Neuronal stem cell (in vitro differentiated cells): Measurements from ENCODE around the gene CACNA1C.
A peak's percentile ranks its signal among the peaks of the same experiment; 100 is the strongest.

Experiments used
- DNase-seq: peaks from one replicate; pipeline ENCODE4 v3.0.0-alpha.2; 2013; ENCODE audit warnings: low spot score
- H2AFZ ChIP-seq: one replicate; pipeline ENCODE4 v1.6.1; 2013; ENCODE audit warnings: mild to moderate bottlenecking, low read length, inconsistent platforms
- H2AK5ac ChIP-seq: 2 replicates; pipeline ENCODE4 v1.6.1; 2013; ENCODE audit warnings: low read depth, mild to moderate bottlenecking, inconsistent platforms, low read length, moderate library complexity, mixed read lengths
- H2BK120ac ChIP-seq: 2 replicates; pipeline ENCODE4 v1.6.1; 2013; ENCODE audit warnings: low read depth, mild to moderate bottlenecking, inconsistent platforms, low read length, moderate library complexity, mixed read lengths
- H2BK12ac ChIP-seq: one replicate; pipeline ENCODE4 v1.6.1; 2013; ENCODE audit warnings: low read length, inconsistent platforms
- H2BK15ac ChIP-seq: 2 replicates; pipeline ENCODE4 v1.6.1; 2013; ENCODE audit warnings: mild to moderate bottlenecking, low read length, inconsistent platforms, mixed read lengths
- H2BK5ac ChIP-seq: one replicate; pipeline ENCODE4 v1.6.1; 2013; ENCODE audit warnings: inconsistent platforms, mild to moderate bottlenecking, low read length, moderate library complexity
- H3K14ac ChIP-seq: one replicate; pipeline ENCODE4 v1.6.1; 2013; ENCODE audit warnings: low read length, inconsistent platforms
- H3K18ac ChIP-seq: 2 replicates; pipeline ENCODE4 v1.6.1; 2013; ENCODE audit warnings: low read length, inconsistent platforms
- H3K23ac ChIP-seq: 2 replicates; pipeline ENCODE4 v1.6.1; 2013; ENCODE audit warnings: low read depth, mild to moderate bottlenecking, mixed read lengths, low read length, inconsistent platforms; ENCODE audit not compliant: poor library complexity
- H3K27ac ChIP-seq: replicated peaks from 3 replicates; pipeline ENCODE4 v1.5.1; 2013; ENCODE audit warnings: low read length, inconsistent platforms
- H3K27me3 ChIP-seq, 3 experiments: 2 replicates each; pipeline ENCODE4 v1.6.1; 2013; ENCODE audit warnings: low read length in 3 of 3, mild to moderate bottlenecking in 2 of 3, inconsistent platforms in 1 of 3, low read depth in 1 of 3, mixed read lengths in 1 of 3, moderate library complexity in 1 of 3; ENCODE audit not compliant: control insufficient read depth in 3 of 3, insufficient read depth in 3 of 3
- H3K36me3 ChIP-seq, 2 donors: replicated peaks in 1 of 2; 2 replicates each; pipeline ENCODE4 v1.6.1; 2013; ENCODE audit warnings: low read length in 2 of 2; ENCODE audit not compliant: control insufficient read depth in 2 of 2, insufficient read depth in 2 of 2
- H3K4ac ChIP-seq: 2 replicates; pipeline ENCODE4 v1.6.1; 2013; ENCODE audit warnings: inconsistent platforms, mild to moderate bottlenecking, low read length, moderate library complexity
- H3K4me1 ChIP-seq, 2 donors: 1 replicate in 1 of 2; 2 replicates in 1 of 2; pipeline ENCODE4 v1.6.1; 2013; ENCODE audit warnings: low read length in 2 of 2, low read depth in 1 of 2; ENCODE audit not compliant: control insufficient read depth in 2 of 2, insufficient read depth in 1 of 2
- H3K4me2 ChIP-seq: one replicate; pipeline ENCODE4 v1.6.1; 2013; ENCODE audit warnings: mild to moderate bottlenecking, low read length, inconsistent platforms; ENCODE audit not compliant: insufficient read depth, poor library complexity, severe bottlenecking
- H3K4me3 ChIP-seq, 2 donors: 2 replicates each; pipeline ENCODE4 v1.5.1; 2013; ENCODE audit warnings: low read length in 2 of 2, mild to moderate bottlenecking in 2 of 2, inconsistent platforms in 1 of 2, moderate library complexity in 1 of 2
- H3K79me1 ChIP-seq: one replicate; pipeline ENCODE4 v1.6.1; 2013; ENCODE audit warnings: low read depth, mild to moderate bottlenecking, inconsistent platforms, low read length, moderate library complexity
- H3K9ac ChIP-seq: one replicate; pipeline ENCODE4 v1.6.1; 2013; ENCODE audit warnings: mild to moderate bottlenecking, low read depth, low read length, inconsistent platforms; ENCODE audit not compliant: poor library complexity
- H3K9me3 ChIP-seq, 2 donors: replicated peaks in 1 of 2; 2 replicates each; pipeline versions ENCODE3 to v1.6.1; 2013; ENCODE audit warnings: low read length in 2 of 2, mild to moderate bottlenecking in 2 of 2, inconsistent platforms in 1 of 2, low read depth in 1 of 2, mixed read lengths in 1 of 2, moderate library complexity in 1 of 2; ENCODE audit not compliant: control insufficient read depth in 2 of 2, insufficient read depth in 1 of 2
- H4K8ac ChIP-seq: one replicate; pipeline ENCODE4 v1.6.1; 2013; ENCODE audit warnings: low read depth, mild to moderate bottlenecking, inconsistent platforms, low read length, moderate library complexity
- H4K91ac ChIP-seq: one replicate; pipeline ENCODE4 v1.6.1; 2013; ENCODE audit warnings: low read length, low read depth, mild to moderate bottlenecking, inconsistent platforms; ENCODE audit not compliant: poor library complexity
- whole genome bisulfite sequencing, 2 donors: extraction: QIAGEN DNeasy Blood & Tissue Kit; methylation state at CpG; one replicate each; pipeline ENCODE4 v1.1.7; 2013; ENCODE audit warnings: missing lambda C conversion rate in 2 of 2, mixed read lengths in 1 of 2; ENCODE audit not compliant: insufficient read length in 2 of 2, insufficient replicate concordance in 1 of 2; ENCODE audit errors: extremely low coverage in 2 of 2; 5-methylcytosine and 5-hydroxymethylcytosine counted together

The CACNA1C gene

GRCh38 chr12:2335513-2335912 is 282.7 kb downstream of the CACNA1C start:
- no peak overlapping the region for H2BK120ac ChIP-seq
- H4K91ac ChIP-seq: no peak overlapping the region
- peak overlapping the region; percentile 86 for H3K18ac ChIP-seq
- no peak overlapping the region for H4K8ac ChIP-seq
- no peak overlapping the region for H2AFZ ChIP-seq
- H3K27me3 ChIP-seq: peaks cover 0 to 5% (median 0%) of the 10 kb centered on the region in 3 experiments
- DNase-seq: no peak
- peak overlapping the region; percentile 55 for H3K4ac ChIP-seq
- H3K4me1 ChIP-seq: peaks cover 0 to 21% of the 10 kb centered on the region in 2 donors
- peak overlapping the region; percentile 27 for H3K23ac ChIP-seq
- no peak overlapping the region for H3K4me2 ChIP-seq
- no CpG with 5 or more reads among the region's 3 CpGs for WGBS, 2 donors
- peak overlapping the region; percentile 79 for H2BK15ac ChIP-seq
- H2BK5ac ChIP-seq: no peak overlapping the region
- H3K9me3 ChIP-seq: no peaks in the 10 kb centered on the region
- H3K9ac ChIP-seq: no peak overlapping the region
- H3K36me3 ChIP-seq: no peaks in the 10 kb centered on the region
- H2BK12ac ChIP-seq: no peak overlapping the region
- no peak overlapping the region for H3K27ac ChIP-seq
- H2AK5ac ChIP-seq: no peak overlapping the region
- no peaks in the 10 kb centered on the region for H3K79me1 ChIP-seq
- no peak overlapping the region for H3K14ac ChIP-seq
- no peak overlapping the region for H3K4me3 ChIP-seq

DNA sequence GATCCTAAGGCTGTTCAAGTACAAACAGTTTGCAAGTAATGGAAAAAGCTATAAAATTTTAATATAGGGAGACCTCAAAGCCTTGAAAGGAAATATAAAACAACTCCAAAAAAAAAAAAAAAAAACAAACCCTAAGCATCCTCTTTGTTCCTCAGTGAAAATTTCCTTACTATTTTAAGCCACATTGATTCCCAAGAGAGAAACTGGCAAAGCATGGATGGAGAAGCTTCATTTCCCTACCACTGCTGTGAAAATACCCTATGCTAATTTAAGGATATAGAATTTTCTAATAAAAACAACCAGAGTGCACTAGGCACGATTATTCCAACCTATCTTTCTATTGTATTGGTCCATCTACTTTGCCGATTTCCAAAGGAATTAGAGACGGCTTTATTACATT is 283.1 kb downstream of the CACNA1C start:
- Histone ChIP-seq H3K4me2 (no peak overlapping the region), H2BK15ac (no peak overlapping the region)
- WGBS, 2 donors: no CpG with 5 or more reads among the region's 3 CpGs

DNA sequence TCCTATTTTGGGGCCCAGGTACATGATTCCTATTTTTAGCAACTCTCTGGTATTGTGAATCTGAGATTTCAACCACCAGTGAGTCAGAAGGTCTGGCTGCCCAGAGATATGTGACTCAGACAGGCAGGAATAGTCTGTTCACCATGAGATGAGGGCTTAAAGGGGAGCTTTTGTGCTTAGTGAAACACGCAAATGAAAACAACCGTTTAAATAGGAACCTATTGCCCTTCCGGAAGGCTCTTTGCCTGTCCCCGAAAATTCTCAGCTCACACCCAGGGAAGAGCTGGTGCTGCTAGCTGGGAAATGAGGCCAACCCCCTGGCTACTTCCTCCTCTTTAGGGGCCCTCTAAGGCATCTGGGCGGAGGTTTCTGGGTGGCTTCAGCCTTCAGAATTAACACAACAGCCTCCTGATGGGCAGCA is 283.6 kb downstream of the CACNA1C start:
- H2BK15ac ChIP-seq: no peak overlapping the region
- no peak for DNase-seq
- no peak overlapping the region for H2AK5ac ChIP-seq
- H3K36me3 ChIP-seq: no peaks in the 10 kb centered on the region
- no peaks in the 10 kb centered on the region for H3K79me1 ChIP-seq
- no peaks in the 10 kb centered on the region for H3K9me3 ChIP-seq
- no peak overlapping the region for H2BK12ac ChIP-seq
- H3K4me1 ChIP-seq: peaks cover 0 to 21% of the 10 kb centered on the region in 2 donors
- H3K4me3 ChIP-seq: no peak overlapping the region
- H2BK120ac ChIP-seq: no peak overlapping the region
- no peak overlapping the region for H4K8ac ChIP-seq
- no peak overlapping the region for H3K27ac ChIP-seq
- no peak overlapping the region for H2BK5ac ChIP-seq
- no peak overlapping the region for H2AFZ ChIP-seq
- no peak overlapping the region for H3K4me2 ChIP-seq
- no peak overlapping the region for H4K91ac ChIP-seq
- H3K14ac ChIP-seq: no peak overlapping the region
- peaks cover 0 to 5% (median 0%) of the 10 kb centered on the region in 3 experiments for H3K27me3 ChIP-seq
- H3K23ac ChIP-seq: no peak overlapping the region
- H3K18ac ChIP-seq: no peak overlapping the region
- no peak overlapping the region for H3K9ac ChIP-seq
- no peak overlapping the region for H3K4ac ChIP-seq
- WGBS, 2 donors: no CpG with 5 or more reads among the region's 5 CpGs

More for the DNA sequence above, 283.1 kb downstream of the CACNA1C start:
- no peak overlapping the region for H3K27ac ChIP-seq
- no peak overlapping the region for H3K4ac ChIP-seq
- no peak overlapping the region for H2AFZ ChIP-seq
- no peak overlapping the region for H3K23ac ChIP-seq
- H2BK12ac ChIP-seq: no peak overlapping the region
- peaks cover 0 to 21% of the 10 kb centered on the region in 2 donors for H3K4me1 ChIP-seq
- no peaks in the 10 kb centered on the region for H3K9me3 ChIP-seq
- H3K9ac ChIP-seq: no peak overlapping the region
- DNase-seq: no peak
- no peaks in the 10 kb centered on the region for H3K79me1 ChIP-seq
- H3K36me3 ChIP-seq: no peaks in the 10 kb centered on the region
- H2BK5ac ChIP-seq: no peak overlapping the region
- H3K4me3 ChIP-seq: no peak overlapping the region
- H4K8ac ChIP-seq: no peak overlapping the region
- H2AK5ac ChIP-seq: no peak overlapping the region
- no peak overlapping the region for H2BK120ac ChIP-seq
- no peak overlapping the region for H3K18ac ChIP-seq
- H3K14ac ChIP-seq: no peak overlapping the region
- no peak overlapping the region for H4K91ac ChIP-seq
- peaks cover 0 to 5% (median 0%) of the 10 kb centered on the region in 3 experiments for H3K27me3 ChIP-seq

DNA sequence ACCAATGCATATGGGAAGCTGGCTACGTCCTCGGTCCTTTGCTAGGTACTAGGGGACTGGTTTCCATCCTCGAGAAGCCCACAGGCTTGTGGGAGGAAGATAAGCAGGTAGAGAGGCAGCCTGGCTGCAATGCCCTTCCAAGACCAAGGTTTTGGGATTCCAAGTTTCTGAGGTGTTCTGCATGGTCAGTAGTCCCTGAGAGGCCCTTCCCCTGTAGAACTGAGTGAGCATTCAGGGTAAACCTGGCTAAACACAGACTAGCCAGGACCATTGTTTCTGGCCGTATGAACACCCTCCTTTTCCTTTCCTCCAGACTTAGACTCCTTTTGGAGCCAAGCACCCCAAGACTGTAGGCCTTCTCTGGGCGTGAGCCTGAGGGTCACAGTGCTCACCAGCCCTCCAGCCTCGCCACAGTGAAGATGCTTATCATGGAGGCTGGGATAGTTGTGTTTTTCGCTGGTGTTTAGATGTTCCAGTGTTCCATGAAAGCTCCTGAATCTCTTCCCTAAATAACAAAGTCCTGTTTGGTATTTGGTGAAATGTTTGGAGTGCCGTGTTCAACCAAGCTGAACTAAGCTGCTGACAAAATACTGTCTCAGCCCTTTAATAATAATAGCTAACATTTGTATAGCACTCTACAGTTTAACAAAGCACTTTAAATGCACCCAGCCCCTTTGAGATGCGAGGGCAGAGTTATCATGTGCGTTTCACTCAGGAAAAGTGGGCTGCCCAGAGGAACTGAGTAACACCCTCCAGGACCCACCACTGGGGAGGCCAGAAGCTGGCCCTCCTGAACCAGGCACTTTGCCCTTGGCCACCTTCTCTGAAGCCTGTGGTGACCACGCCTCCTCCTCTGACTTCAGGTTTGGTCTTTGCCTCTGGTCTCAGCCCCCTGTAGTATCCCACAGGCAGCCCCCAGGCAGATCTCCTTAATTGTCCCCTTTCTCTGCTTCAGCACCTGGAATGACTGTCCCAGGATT is 284.5 kb downstream of the CACNA1C start:
- Histone ChIP-seq H3K36me3 (no peaks in the 10 kb centered on the region), H3K9ac (no peak overlapping the region), H3K4me2 (no peak overlapping the region), H2BK12ac (no peak overlapping the region), H3K27me3 (peaks cover 0 to 5% (median 0%) of the 10 kb centered on the region in 3 experiments), H3K27ac (no peak overlapping the region), H2BK15ac (no peak overlapping the region), H2BK120ac (no peak overlapping the region), H3K14ac (no peak overlapping the region), H3K9me3 (no peaks in the 10 kb centered on the region), H3K4ac (no peak overlapping the region), H4K8ac (no peak overlapping the region), H3K79me1 (no peaks in the 10 kb centered on the region), H3K18ac (peak overlapping the region; percentile 77), H3K23ac (no peak overlapping the region), H2AFZ (no peak overlapping the region), H4K91ac (no peak overlapping the region), H3K4me1 (peaks cover 0 to 21% of the 10 kb centered on the region in 2 donors), H2BK5ac (no peak overlapping the region), H3K4me3 (no peak overlapping the region), H2AK5ac (no peak overlapping the region)
- WGBS, 2 donors: no CpG with 5 or more reads among the region's 11 CpGs
- DNase-seq: no peak
